ENCODE data around the gene GMPPA. TPM values are rescaled to one million over a fixed set of nuclear protein-coding genes. Genes with fewer than 3 reads are reported as not detected.

The GMPPA gene
- total RNA-seq, 1 donor from 2014 or later: 52.9 TPM

GRCh38 chr2:219472629-219473187, 26.0 kb upstream of the GMPPA start:
- Mint-ChIP-seq H3K4me3 (ENCODE audit: low read depth) (no peak overlapping the region), H3K27me3 (ENCODE audit: low read depth) (peaks cover 4% of the 10 kb centered on the region), H3K27ac (no peak overlapping the region), H3K9me3 (no peaks in the 10 kb centered on the region), H3K4me1 (ENCODE audit: low read depth) (peaks cover 4% of the 10 kb centered on the region), H3K36me3 (ENCODE audit: low read depth) (no peaks in the 10 kb centered on the region)
- intact Hi-C loops (cut with micrococcal nuclease): no loop called here
- no peak for DNase-seq (ENCODE audit: low spot score)

GRCh38 chr2:219473511-219473910, 25.2 kb upstream of the GMPPA start:
- no peaks in the 10 kb centered on the region for H3K36me3 Mint-ChIP-seq (ENCODE audit: low read depth)
- peaks cover 4% of the 10 kb centered on the region for H3K4me1 Mint-ChIP-seq (ENCODE audit: low read depth)
- H3K4me3 Mint-ChIP-seq (ENCODE audit: low read depth): no peak overlapping the region
- no peak overlapping the region for H3K27ac Mint-ChIP-seq
- H3K27me3 Mint-ChIP-seq (ENCODE audit: low read depth): peaks cover 4% of the 10 kb centered on the region
- DNase-seq (ENCODE audit: low spot score): no peak
- intact Hi-C loops (cut with micrococcal nuclease): no loop called here
- H3K9me3 Mint-ChIP-seq: no peaks in the 10 kb centered on the region

- no peak for DNase-seq (ENCODE audit: low spot score)
- Mint-ChIP-seq H3K36me3 (ENCODE audit: low read depth) (no peaks in the 10 kb centered on the region), H3K27ac (no peak overlapping the region), H3K4me3 (ENCODE audit: low read depth) (no peak overlapping the region), H3K4me1 (ENCODE audit: low read depth) (peaks cover 4% of the 10 kb centered on the region), H3K27me3 (ENCODE audit: low read depth) (peaks cover 4% of the 10 kb centered on the region), H3K9me3 (no peaks in the 10 kb centered on the region)
- intact Hi-C loops (cut with micrococcal nuclease): no loop called here
These were observed 24.2 kb upstream of the GMPPA start for GRCh38 chr2:219474285-219475060.

GRCh38 chr2:219475278-219475677, 23.4 kb upstream of the GMPPA start:
- intact Hi-C loops (cut with micrococcal nuclease): no loop called here

GRCh38 chr2:219475697-219476651, 22.7 kb upstream of the GMPPA start:
- intact Hi-C loops (cut with micrococcal nuclease): loop anchor here (1.0 kb wide), 1 partner anchor 54 kb away; no protein-coding TSS in a partner anchor
- Mint-ChIP-seq H3K4me1 (ENCODE audit: low read depth) (peaks cover 4% of the 10 kb centered on the region), H3K9me3 (no peaks in the 10 kb centered on the region), H3K4me3 (ENCODE audit: low read depth) (no peak overlapping the region), H3K36me3 (ENCODE audit: low read depth) (no peaks in the 10 kb centered on the region), H3K27ac (no peak overlapping the region), H3K27me3 (ENCODE audit: low read depth) (peaks cover 4% of the 10 kb centered on the region)
- DNase-seq (ENCODE audit: low spot score): peak; percentile 39

More at GRCh38 chr2:219475278-219475677, 23.4 kb upstream of the GMPPA start:
- Mint-ChIP-seq H3K9me3 (no peaks in the 10 kb centered on the region), H3K27ac (no peak overlapping the region), H3K4me3 (ENCODE audit: low read depth) (no peak overlapping the region), H3K4me1 (ENCODE audit: low read depth) (peaks cover 4% of the 10 kb centered on the region), H3K27me3 (ENCODE audit: low read depth) (peaks cover 4% of the 10 kb centered on the region), H3K36me3 (ENCODE audit: low read depth) (no peaks in the 10 kb centered on the region)
- DNase-seq (ENCODE audit: low spot score): no peak

GRCh38 chr2:219476652-219477151, 22.0 kb upstream of the GMPPA start:
- H3K36me3 Mint-ChIP-seq (ENCODE audit: low read depth): no peaks in the 10 kb centered on the region
- H3K4me1 Mint-ChIP-seq (ENCODE audit: low read depth): peaks cover 4% of the 10 kb centered on the region
- intact Hi-C loops (cut with micrococcal nuclease): loop anchor here (1.0 kb wide), 1 partner anchor 54 kb away; no protein-coding TSS in a partner anchor
- H3K9me3 Mint-ChIP-seq: no peaks in the 10 kb centered on the region
- DNase-seq (ENCODE audit: low spot score): no peak
- peaks cover 7% of the 10 kb centered on the region for H3K27me3 Mint-ChIP-seq (ENCODE audit: low read depth)
- no peak overlapping the region for H3K4me3 Mint-ChIP-seq (ENCODE audit: low read depth)
- no peak overlapping the region for H3K27ac Mint-ChIP-seq

GRCh38 chr2:219477179-219477578, 21.5 kb upstream of the GMPPA start:
- H3K9me3 Mint-ChIP-seq: no peaks in the 10 kb centered on the region
- DNase-seq (ENCODE audit: low spot score): no peak
- H3K4me1 Mint-ChIP-seq (ENCODE audit: low read depth): peaks cover 4% of the 10 kb centered on the region
- no peak overlapping the region for H3K27ac Mint-ChIP-seq
- no peak overlapping the region for H3K4me3 Mint-ChIP-seq (ENCODE audit: low read depth)
- H3K36me3 Mint-ChIP-seq (ENCODE audit: low read depth): no peaks in the 10 kb centered on the region
- H3K27me3 Mint-ChIP-seq (ENCODE audit: low read depth): peaks cover 7% of the 10 kb centered on the region
- intact Hi-C loops (cut with micrococcal nuclease): no loop called here

GRCh38 chr2:219477815-219478214, 20.9 kb upstream of the GMPPA start:
- intact Hi-C loops (cut with micrococcal nuclease): no loop called here
- no peak overlapping the region for H3K4me3 Mint-ChIP-seq (ENCODE audit: low read depth)
- H3K4me1 Mint-ChIP-seq (ENCODE audit: low read depth): peaks cover 4% of the 10 kb centered on the region
- no peaks in the 10 kb centered on the region for H3K36me3 Mint-ChIP-seq (ENCODE audit: low read depth)
- DNase-seq (ENCODE audit: low spot score): no peak
- H3K27me3 Mint-ChIP-seq (ENCODE audit: low read depth): peaks cover 11% of the 10 kb centered on the region
- H3K9me3 Mint-ChIP-seq: no peaks in the 10 kb centered on the region
- no peak overlapping the region for H3K27ac Mint-ChIP-seq

- no peaks in the 10 kb centered on the region for H3K9me3 Mint-ChIP-seq
- peaks cover 16% of the 10 kb centered on the region for H3K27me3 Mint-ChIP-seq (ENCODE audit: low read depth)
- H3K4me3 Mint-ChIP-seq (ENCODE audit: low read depth): no peak overlapping the region
- no peak overlapping the region for H3K27ac Mint-ChIP-seq
- peaks cover 4% of the 10 kb centered on the region for H3K4me1 Mint-ChIP-seq (ENCODE audit: low read depth)
- H3K36me3 Mint-ChIP-seq (ENCODE audit: low read depth): no peaks in the 10 kb centered on the region
- no peak for DNase-seq (ENCODE audit: low spot score)
- intact Hi-C loops (cut with micrococcal nuclease): no loop called here
These were observed 19.8 kb upstream of the GMPPA start for GRCh38 chr2:219478916-219479315.

- H3K9me3 Mint-ChIP-seq: no peaks in the 10 kb centered on the region
- no peak for DNase-seq (ENCODE audit: low spot score)
- H3K27ac Mint-ChIP-seq: no peak overlapping the region
- H3K27me3 Mint-ChIP-seq (ENCODE audit: low read depth): peaks cover 22% of the 10 kb centered on the region
- peaks cover 4% of the 10 kb centered on the region for H3K4me1 Mint-ChIP-seq (ENCODE audit: low read depth)
- intact Hi-C loops (cut with micrococcal nuclease): no loop called here
- no peak overlapping the region for H3K4me3 Mint-ChIP-seq (ENCODE audit: low read depth)
- H3K36me3 Mint-ChIP-seq (ENCODE audit: low read depth): no peaks in the 10 kb centered on the region
These were observed 18.7 kb upstream of the GMPPA start for GRCh38 chr2:219480004-219480403.

- no peak for DNase-seq (ENCODE audit: low spot score)
- H3K9me3 Mint-ChIP-seq: no peaks in the 10 kb centered on the region
- H3K27me3 Mint-ChIP-seq (ENCODE audit: low read depth): peaks cover 40% of the 10 kb centered on the region
- intact Hi-C loops (cut with micrococcal nuclease): no loop called here
- no peaks in the 10 kb centered on the region for H3K4me1 Mint-ChIP-seq (ENCODE audit: low read depth)
- no peak overlapping the region for H3K4me3 Mint-ChIP-seq (ENCODE audit: low read depth)
- H3K36me3 Mint-ChIP-seq (ENCODE audit: low read depth): no peaks in the 10 kb centered on the region
- H3K27ac Mint-ChIP-seq: no peak overlapping the region
These were observed 15.9 kb upstream of the GMPPA start for GRCh38 chr2:219482674-219483405.
